ENCODE measurements around the gene SUGP1. TPM values are rescaled to one million over a fixed set of nuclear protein-coding genes. Genes with fewer than 3 reads are reported as not detected.

The SUGP1 gene
- polyA plus RNA-seq, 1 donor (not counting 4 experiments of a cell fraction or from before 2014, with no cell fraction given): 28.6 TPM

GRCh38 chr19:19345970-19346369 lies 25.7 kb upstream of the SUGP1 start:
- H3K27ac ChIP-seq (ENCODE audit: control insufficient read depth, insufficient read depth, low read length): no peak overlapping the region
- no peaks in the 10 kb centered on the region for H3K79me2 ChIP-seq (ENCODE audit: control insufficient read depth, insufficient read depth, low read length)
- H3K9ac ChIP-seq (ENCODE audit: control insufficient read depth, extremely low read depth, insufficient read depth, low read length): no peak overlapping the region
- no peaks in the 10 kb centered on the region for H3K4me1 ChIP-seq (ENCODE audit: control insufficient read depth, extremely low read depth, insufficient read depth, low read length)
- no peaks in the 10 kb centered on the region for H3K9me1 ChIP-seq (ENCODE audit: control insufficient read depth, extremely low read depth, insufficient read depth, low read length)
- dilution Hi-C loops (cut with MboI; ENCODE audit: extremely low pct_ligation_motif_present, low sequenced_read_pairs): no loop called here
- TF ChIP-seq EZH2 (IDR thresholded peaks at IDR 0.05; ENCODE audit: low read length): no peak
- TF ChIP-seq, protein P1, sequence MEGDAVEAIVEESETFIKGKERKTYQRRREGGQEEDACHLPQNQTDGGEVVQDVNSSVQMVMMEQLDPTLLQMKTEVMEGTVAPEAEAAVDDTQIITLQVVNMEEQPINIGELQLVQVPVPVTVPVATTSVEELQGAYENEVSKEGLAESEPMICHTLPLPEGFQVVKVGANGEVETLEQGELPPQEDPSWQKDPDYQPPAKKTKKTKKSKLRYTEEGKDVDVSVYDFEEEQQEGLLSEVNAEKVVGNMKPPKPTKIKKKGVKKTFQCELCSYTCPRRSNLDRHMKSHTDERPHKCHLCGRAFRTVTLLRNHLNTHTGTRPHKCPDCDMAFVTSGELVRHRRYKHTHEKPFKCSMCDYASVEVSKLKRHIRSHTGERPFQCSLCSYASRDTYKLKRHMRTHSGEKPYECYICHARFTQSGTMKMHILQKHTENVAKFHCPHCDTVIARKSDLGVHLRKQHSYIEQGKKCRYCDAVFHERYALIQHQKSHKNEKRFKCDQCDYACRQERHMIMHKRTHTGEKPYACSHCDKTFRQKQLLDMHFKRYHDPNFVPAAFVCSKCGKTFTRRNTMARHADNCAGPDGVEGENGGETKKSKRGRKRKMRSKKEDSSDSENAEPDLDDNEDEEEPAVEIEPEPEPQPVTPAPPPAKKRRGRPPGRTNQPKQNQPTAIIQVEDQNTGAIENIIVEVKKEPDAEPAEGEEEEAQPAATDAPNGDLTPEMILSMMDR (optimal IDR thresholded peaks at IDR 0.05 in 1 of 3, IDR thresholded peaks at IDR 0.05 in 1 of 3, conservative IDR thresholded peaks at IDR 0.05 in 1 of 3; ENCODE audit: extremely low read depth in 1 of 3, insufficient read depth in 2 of 3, low read length in 3 of 3): no peak
- no peak overlapping the region for H3K4me2 ChIP-seq (ENCODE audit: control insufficient read depth, extremely low read depth, insufficient read depth, low read depth, low read length)
- no peak overlapping the region for H3K4me3 ChIP-seq (ENCODE audit: control insufficient read depth in 2 of 3, extremely low read depth in 1 of 3, insufficient read depth in 2 of 3, low read depth in 1 of 3, low read length in 3 of 3)
- H4K20me1 ChIP-seq (ENCODE audit: control insufficient read depth, extremely low read depth, insufficient read depth, low read length): no peaks in the 10 kb centered on the region
- no peak for DNase-seq (ENCODE audit: low read depth, low spot score)
- H3K9me3 ChIP-seq (ENCODE audit: control insufficient read depth, low read depth, low read length): no peaks in the 10 kb centered on the region
- no peak for FAIRE-seq
- H3K36me3 ChIP-seq (ENCODE audit: control insufficient read depth in 2 of 2, extremely low read depth in 1 of 2, insufficient read depth in 2 of 2, low read length in 2 of 2): peaks cover 27 to 47% of the 10 kb centered on the region in 2 experiments
- no peaks in the 10 kb centered on the region for H3K27me3 ChIP-seq (ENCODE audit: control insufficient read depth, extremely low read depth, insufficient read depth, low read length)
- no peak overlapping the region for H2AFZ ChIP-seq (ENCODE audit: control insufficient read depth, low read length)

GRCh38 chr19:19345232-19345631 lies 24.9 kb upstream of the SUGP1 start:
- H2AFZ ChIP-seq (ENCODE audit: control insufficient read depth, low read length): no peak overlapping the region
- H3K9ac ChIP-seq (ENCODE audit: control insufficient read depth, extremely low read depth, insufficient read depth, low read length): no peak overlapping the region
- no peaks in the 10 kb centered on the region for H3K9me1 ChIP-seq (ENCODE audit: control insufficient read depth, extremely low read depth, insufficient read depth, low read length)
- DNase-seq (ENCODE audit: low read depth, low spot score) (no peak), FAIRE-seq (no peak)
- no peak overlapping the region for H3K27ac ChIP-seq (ENCODE audit: control insufficient read depth, insufficient read depth, low read length)
- H3K4me2 ChIP-seq (ENCODE audit: control insufficient read depth, extremely low read depth, insufficient read depth, low read depth, low read length): no peak overlapping the region
- dilution Hi-C loops (cut with MboI; ENCODE audit: extremely low pct_ligation_motif_present, low sequenced_read_pairs): no loop called here
- H3K27me3 ChIP-seq (ENCODE audit: control insufficient read depth, extremely low read depth, insufficient read depth, low read length): no peaks in the 10 kb centered on the region
- no peak for TF ChIP-seq EZH2 (IDR thresholded peaks at IDR 0.05; ENCODE audit: low read length)
- TF ChIP-seq, protein P1 (optimal IDR thresholded peaks at IDR 0.05 in 1 of 3, IDR thresholded peaks at IDR 0.05 in 1 of 3, conservative IDR thresholded peaks at IDR 0.05 in 1 of 3; ENCODE audit: extremely low read depth in 1 of 3, insufficient read depth in 2 of 3, low read length in 3 of 3): no peak
- no peaks in the 10 kb centered on the region for H3K4me1 ChIP-seq (ENCODE audit: control insufficient read depth, extremely low read depth, insufficient read depth, low read length)
- H3K4me3 ChIP-seq (ENCODE audit: control insufficient read depth in 2 of 3, extremely low read depth in 1 of 3, insufficient read depth in 2 of 3, low read depth in 1 of 3, low read length in 3 of 3): no peak overlapping the region
- no peaks in the 10 kb centered on the region for H3K79me2 ChIP-seq (ENCODE audit: control insufficient read depth, insufficient read depth, low read length)
- H3K9me3 ChIP-seq (ENCODE audit: control insufficient read depth, low read depth, low read length): no peaks in the 10 kb centered on the region
- H4K20me1 ChIP-seq (ENCODE audit: control insufficient read depth, extremely low read depth, insufficient read depth, low read length): no peaks in the 10 kb centered on the region
- H3K36me3 ChIP-seq (ENCODE audit: control insufficient read depth in 2 of 2, extremely low read depth in 1 of 2, insufficient read depth in 2 of 2, low read length in 2 of 2): peaks cover 27 to 47% of the 10 kb centered on the region in 2 experiments
